Mesenteric fat pad (tissue), 1 donor: Measurements from ENCODE around the gene RND3. TPM values are rescaled to one million over a fixed set of nuclear protein-coding genes. Genes with fewer than 3 reads are reported as not detected.

Source experiments
- DNase-seq: peaks from one replicate; pipeline ENCODE4 v3.0.0-alpha.2; 2020; ENCODE audit warnings: low spot score
- total RNA-seq: library from RNA; stranded (reverse); fragmentation: NEBNext Ultra II Directional; extraction: Animal tissue kit (Norgen Biotek cat#: 25700); gene quantifications from one replicate; pipeline ENCODE4 v1.2.1, GENCODE V29; 2021
- donor health status: DM: yes; HTN: yes; CAD: no.

Gene RND3
- total RNA-seq, 1 donor from 2014 or later = 225 TPM

- DNase-seq = no peak
These were observed 10.6 kb downstream of the RND3 start for GRCh38 chr2:150476809-150477302.

DNA sequence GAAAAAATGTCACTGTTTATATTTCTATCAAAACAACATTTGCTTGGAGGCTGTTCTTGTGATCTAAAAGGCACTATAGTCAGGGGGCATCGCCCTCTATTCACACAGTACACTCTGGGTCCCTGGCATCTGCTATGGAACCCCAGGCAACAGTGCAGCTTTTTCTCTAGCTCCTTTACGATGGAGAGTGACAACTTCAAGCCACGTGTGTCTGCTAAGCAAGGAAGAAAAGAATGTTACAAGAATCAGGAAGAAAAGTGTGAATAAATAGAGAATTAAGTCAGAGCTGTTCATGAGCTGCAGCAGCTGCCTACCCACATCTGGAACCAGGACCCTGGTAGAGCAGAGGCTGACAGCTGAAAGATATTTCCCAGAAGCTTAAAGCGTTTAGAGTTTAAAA is 11.2 kb downstream of the RND3 start:
- no peak for DNase-seq

- no peak for DNase-seq
These were observed 11.8 kb downstream of the RND3 start for GRCh38 chr2:150475479-150476250.

DNA sequence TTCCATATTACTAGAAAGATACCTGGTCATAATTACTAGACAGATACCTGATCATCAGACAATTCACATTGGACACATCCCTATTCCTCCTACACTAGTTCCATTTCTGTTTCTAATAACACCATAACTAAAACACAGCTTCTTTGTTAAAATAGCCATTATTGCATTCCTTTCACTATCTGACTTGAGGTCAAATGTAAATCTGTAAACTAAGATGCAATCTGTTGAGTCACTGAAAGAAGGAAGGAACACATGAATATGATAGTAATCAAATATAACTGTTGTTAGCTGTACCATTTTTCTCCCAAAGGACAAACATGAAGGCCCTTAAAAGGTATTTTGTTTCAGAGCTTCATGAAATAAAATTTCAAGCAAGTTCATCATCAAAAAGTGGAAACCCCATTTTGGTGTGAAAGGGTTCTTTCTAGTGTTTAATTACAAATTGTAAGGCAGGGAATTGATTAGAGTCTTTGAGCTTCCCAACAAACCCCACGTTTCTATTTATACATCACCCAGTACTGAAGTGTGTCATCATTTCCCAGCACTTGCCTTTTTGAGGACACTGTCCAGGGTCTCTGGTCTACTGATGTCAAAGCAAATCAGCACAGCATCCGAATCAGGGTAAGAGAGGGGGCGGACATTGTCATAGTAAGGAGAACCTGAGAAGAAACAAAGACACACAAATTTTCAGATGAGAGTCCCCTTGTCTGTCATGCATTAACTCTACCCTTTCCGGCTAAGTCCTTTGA is 13.0 kb downstream of the RND3 start:
- DNase-seq = no peak

GRCh38 chr2:150473767-150474166 is 13.7 kb downstream of the RND3 start:
- DNase-seq = no peak

- no peak for DNase-seq
These were observed 15.0 kb downstream of the RND3 start for GRCh38 chr2:150472511-150472899.

- DNase-seq = no peak
These were observed 15.5 kb downstream of the RND3 start for GRCh38 chr2:150471813-150472510.

DNA sequence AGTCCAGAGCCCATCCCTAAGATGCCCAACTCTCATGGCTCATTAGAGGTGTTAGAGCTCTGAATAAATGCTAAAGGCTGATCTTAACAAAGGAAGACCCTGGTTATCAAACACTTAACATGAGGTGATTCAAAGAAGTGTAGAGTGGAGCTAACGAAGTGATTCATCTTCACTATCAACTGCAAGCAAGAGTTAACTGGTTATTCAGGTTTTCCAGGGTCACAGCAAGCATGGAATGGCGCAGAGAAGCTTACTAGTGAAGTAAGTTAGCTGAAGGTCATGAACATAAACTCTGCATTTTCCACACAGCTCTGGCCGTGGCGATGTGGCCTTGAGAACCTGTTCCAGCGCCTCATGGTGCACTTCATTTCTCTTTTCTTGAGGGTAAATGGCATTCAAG is 17.0 kb downstream of the RND3 start:
- no peak for DNase-seq

DNA sequence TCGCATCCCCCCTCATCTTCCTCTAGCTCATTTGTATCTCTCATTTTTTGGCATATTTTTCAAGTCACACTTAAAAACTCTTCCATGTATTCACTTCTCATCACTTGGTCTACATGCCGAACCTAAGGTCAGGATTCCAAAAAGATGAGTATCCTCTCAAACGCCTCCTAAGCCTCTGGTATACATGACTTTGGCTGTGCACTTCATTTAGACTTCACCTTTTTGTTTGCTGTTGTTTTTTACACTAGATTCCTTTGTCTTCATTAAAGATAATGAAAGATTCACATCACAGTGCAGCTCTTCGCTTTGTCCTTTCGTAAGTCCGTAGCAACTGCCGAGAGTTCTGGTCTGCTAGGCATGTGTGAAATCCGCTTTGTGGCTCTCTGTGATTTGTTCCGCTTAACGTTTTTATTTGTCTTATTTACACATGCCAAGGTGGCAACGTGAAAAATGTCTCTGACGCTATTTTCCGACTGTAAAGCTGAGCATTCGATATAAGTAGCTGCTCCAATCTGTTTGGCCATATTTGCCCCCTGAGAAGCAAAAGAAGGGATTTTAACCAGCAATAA is 17.7 kb downstream of the RND3 start:
- no peak for DNase-seq

- DNase-seq = no peak
These were observed 19.0 kb downstream of the RND3 start for GRCh38 chr2:150468350-150468960.

DNA sequence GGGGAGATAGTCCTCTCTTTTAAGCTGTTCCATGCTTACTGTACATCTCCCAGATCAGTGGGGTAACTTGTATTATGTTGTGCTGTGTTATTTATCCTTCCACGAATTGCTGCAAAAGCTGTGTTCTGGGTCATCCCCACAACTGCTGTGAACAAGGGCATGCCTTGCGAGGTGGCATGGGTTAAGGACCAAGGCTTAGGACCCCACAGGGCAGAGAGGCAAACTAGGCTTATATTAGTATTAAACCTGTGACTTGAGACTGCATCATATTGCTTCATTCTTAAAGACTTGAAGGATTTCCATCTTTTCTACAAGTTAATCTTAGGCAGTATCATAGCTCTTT is 19.9 kb downstream of the RND3 start:
- DNase-seq = no peak

DNA sequence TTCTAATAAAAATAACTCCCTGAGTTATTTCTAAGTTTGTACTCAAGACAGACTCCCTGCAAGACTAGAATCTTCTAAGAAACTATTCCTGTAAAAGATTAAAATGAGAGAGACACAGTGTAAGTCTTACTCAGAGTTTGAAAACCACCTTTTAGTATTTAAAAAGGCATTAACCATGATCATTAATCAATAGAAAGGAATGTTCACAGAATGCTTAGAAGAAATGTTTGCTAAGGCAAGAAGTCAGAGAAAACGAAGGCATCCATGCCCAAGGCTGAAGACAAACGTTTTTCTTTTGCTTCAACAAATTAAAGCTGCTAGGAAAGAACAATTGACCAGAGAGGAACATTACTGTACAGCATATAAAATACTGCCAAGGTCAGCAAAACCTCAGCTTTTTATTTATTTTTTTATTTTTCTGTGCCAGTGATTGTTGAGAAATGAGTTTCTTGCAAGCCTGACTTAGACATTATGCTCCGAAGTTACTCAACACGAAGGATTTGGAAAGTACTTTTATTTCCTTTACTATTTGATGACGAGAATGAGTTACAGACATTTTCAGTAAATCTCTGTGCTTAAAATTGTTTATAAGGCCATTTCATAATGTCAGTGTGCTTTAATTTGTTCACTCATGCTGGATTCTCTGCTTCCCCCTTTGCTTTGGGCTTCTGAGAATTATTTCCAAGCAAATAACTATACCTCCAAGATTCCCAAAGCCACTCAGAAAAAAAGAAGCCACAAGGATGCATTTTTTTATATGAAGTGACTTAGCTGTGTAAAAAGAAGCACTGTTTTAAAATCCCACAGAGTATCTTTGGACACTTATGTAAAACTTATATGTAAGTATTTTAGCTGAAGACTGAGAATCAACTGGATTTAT is 20.5 kb downstream of the RND3 start:
- DNase-seq = no peak

GRCh38 chr2:150465703-150466569 is 21.5 kb downstream of the RND3 start:
- no peak for DNase-seq

DNA sequence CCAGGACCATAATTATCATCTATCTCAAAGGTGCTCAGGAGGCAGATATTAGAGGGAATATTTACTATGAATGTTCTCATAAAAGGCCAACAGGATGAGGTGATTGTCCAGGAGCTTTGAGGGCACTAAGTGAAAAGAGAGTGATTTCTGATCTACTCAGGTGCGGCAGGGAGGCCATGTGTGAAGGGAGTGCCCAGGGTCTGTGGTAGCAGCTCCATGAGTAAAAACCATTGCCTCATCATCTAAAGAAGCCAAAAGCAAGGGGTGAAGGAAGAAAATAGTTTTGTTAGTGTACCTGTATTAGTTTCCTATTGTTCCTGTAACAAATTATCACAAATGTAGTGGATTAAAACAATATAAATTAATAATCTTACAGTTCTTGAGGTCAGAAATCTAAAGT is 22.5 kb downstream of the RND3 start:
- no peak for DNase-seq

- DNase-seq = no peak
These were observed 23.2 kb downstream of the RND3 start for GRCh38 chr2:150464270-150464669.

GRCh38 chr2:150462770-150463169 is 24.7 kb downstream of the RND3 start:
- no peak for DNase-seq

DNA sequence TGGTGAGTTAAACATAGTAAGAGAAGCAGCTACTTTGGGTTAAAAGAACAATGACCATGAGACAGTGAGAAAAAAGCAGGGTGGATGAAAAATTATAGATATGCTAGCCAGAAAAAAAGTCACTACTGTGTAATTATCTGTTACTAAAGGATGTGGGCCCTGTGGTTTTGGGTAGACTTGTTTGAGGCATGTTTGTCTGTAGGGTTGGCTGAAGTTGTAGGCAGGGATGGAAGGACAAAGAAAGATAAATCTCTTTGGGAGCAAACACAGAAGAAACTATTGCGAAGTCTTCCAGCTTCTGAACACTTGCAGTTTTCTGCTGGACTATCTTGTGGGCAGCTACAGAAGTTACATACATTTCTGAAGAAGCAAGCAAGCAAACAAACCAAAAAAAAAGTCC is 28.2 kb downstream of the RND3 start:
- no peak for DNase-seq

DNA sequence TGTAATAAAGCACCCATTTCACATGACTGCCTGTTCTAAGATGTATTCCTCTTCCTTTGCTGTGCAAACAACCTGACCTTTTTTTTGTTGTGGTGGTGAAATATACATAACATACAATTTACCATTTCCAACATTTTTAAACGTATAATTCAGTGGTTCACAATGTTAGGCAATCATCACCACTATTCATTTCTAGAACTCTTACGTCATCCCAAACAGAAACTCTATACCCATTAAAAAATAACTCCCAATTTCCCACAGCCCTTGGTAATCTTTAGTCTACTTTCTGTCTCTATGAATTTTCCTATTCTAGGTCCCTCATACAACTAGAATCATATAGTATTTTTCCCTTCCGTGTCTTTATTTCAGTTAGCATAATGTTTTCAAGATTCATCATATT is 36.7 kb downstream of the RND3 start:
- DNase-seq = no peak

DNA sequence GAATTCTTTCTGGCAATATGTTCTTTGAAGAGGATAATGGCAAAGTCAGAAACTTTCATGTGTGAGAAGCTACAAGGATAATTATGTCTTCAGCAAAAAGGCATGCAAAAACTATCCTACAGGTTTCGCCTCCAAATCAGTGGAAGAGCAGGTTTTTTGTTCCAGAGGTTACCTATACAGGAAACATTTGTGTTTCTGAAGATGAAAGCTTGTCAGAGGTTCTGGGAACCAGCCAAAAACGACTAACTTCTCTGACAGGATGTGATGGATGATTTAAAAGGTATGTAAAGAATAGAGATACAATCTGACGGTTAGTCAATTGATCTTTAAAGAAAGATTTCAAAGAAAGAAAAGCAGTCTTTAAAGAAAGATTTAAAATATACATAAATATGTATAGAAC is 37.6 kb downstream of the RND3 start:
- no peak for DNase-seq
